ENCODE measurements around the gene PNLIPRP2.

The PNLIPRP2 gene

GRCh38 chr10:116663342-116663741, 42.6 kb downstream of the PNLIPRP2 start:
- no peak for DNase-seq
- no peak for TF ChIP-seq CTCF (IDR thresholded peaks at IDR 0.05; ENCODE audit: low read depth, low read length)
- H3K4me3 ChIP-seq (ENCODE audit: low read depth, low read length), result no peak overlapping the region
- no peaks in the 10 kb centered on the region for H3K4me1 ChIP-seq
- H3K36me3 ChIP-seq, result no peaks in the 10 kb centered on the region
- no peaks in the 10 kb centered on the region for H3K27me3 ChIP-seq
- no peaks in the 10 kb centered on the region for H3K9me3 ChIP-seq

GRCh38 chr10:116664631-116665030, 43.9 kb downstream of the PNLIPRP2 start:
- no peak for TF ChIP-seq CTCF (IDR thresholded peaks at IDR 0.05; ENCODE audit: low read depth, low read length)
- DNase-seq, result no peak
- no peak overlapping the region for H3K4me3 ChIP-seq (ENCODE audit: low read depth, low read length)
- H3K27me3 ChIP-seq, result no peaks in the 10 kb centered on the region
- H3K9me3 ChIP-seq, result no peaks in the 10 kb centered on the region
- H3K4me1 ChIP-seq, result no peaks in the 10 kb centered on the region
- no peaks in the 10 kb centered on the region for H3K36me3 ChIP-seq

GRCh38 chr10:116665541-116666125, 44.9 kb downstream of the PNLIPRP2 start:
- H3K36me3 ChIP-seq, result no peaks in the 10 kb centered on the region
- no peaks in the 10 kb centered on the region for H3K9me3 ChIP-seq
- H3K27me3 ChIP-seq, result no peaks in the 10 kb centered on the region
- no peak for TF ChIP-seq CTCF (IDR thresholded peaks at IDR 0.05; ENCODE audit: low read depth, low read length)
- H3K4me1 ChIP-seq, result no peaks in the 10 kb centered on the region
- no peak for DNase-seq
- no peak overlapping the region for H3K4me3 ChIP-seq (ENCODE audit: low read depth, low read length)

- Histone ChIP-seq H3K36me3 (no peaks in the 10 kb centered on the region), H3K4me1 (no peaks in the 10 kb centered on the region), H3K4me3 (ENCODE audit: low read depth, low read length) (no peak overlapping the region), H3K27me3 (no peaks in the 10 kb centered on the region), H3K9me3 (no peaks in the 10 kb centered on the region)
- DNase-seq, result no peak
- no peak for TF ChIP-seq CTCF (IDR thresholded peaks at IDR 0.05; ENCODE audit: low read depth, low read length)
These were observed 46.7 kb downstream of the PNLIPRP2 start for GRCh38 chr10:116667484-116667883.

- Histone ChIP-seq H3K36me3 (no peaks in the 10 kb centered on the region), H3K27me3 (no peaks in the 10 kb centered on the region), H3K9me3 (no peaks in the 10 kb centered on the region), H3K4me3 (ENCODE audit: low read depth, low read length) (no peak overlapping the region), H3K4me1 (no peaks in the 10 kb centered on the region)
- no peak for TF ChIP-seq CTCF (IDR thresholded peaks at IDR 0.05; ENCODE audit: low read depth, low read length)
- no peak for DNase-seq
These were observed 47.3 kb downstream of the PNLIPRP2 start for GRCh38 chr10:116668018-116668417.

- H3K4me1 ChIP-seq, result no peaks in the 10 kb centered on the region
- no peak for TF ChIP-seq CTCF (IDR thresholded peaks at IDR 0.05; ENCODE audit: low read depth, low read length)
These were observed 47.7 kb downstream of the PNLIPRP2 start for GRCh38 chr10:116668446-116668845.

More at GRCh38 chr10:116668446-116668845, 47.7 kb downstream of the PNLIPRP2 start:
- Histone ChIP-seq H3K36me3 (no peaks in the 10 kb centered on the region), H3K9me3 (no peaks in the 10 kb centered on the region), H3K27me3 (no peaks in the 10 kb centered on the region), H3K4me3 (ENCODE audit: low read depth, low read length) (no peak overlapping the region)
- no peak for DNase-seq
